Measurements from ENCODE around the gene RPS15A. TPM values are rescaled to one million over a fixed set of nuclear protein-coding genes. Genes with fewer than 3 reads are reported as not detected.

Gene RPS15A
- total RNA-seq, 1 experiment from 2014 or later: 1,977 TPM

- intact Hi-C loops (cut with micrococcal nuclease; ENCODE audit: unreplicated experiment): loop anchor here (5.0 kb wide), 3 partner anchors 163 to 263 kb away; partner anchors contain the start of genes COQ7 and TMC7
- Histone ChIP-seq H3K9me3 (ENCODE audit: insufficient read depth, low read depth) (no peaks in the 10 kb centered on the region), H3K4me2 (0 out of 2 replicates have a peak overlapping the region, but pooled peaks have one; percentile 3), H4K20me1 (ENCODE audit: insufficient read depth) (peaks cover 16% of the 10 kb centered on the region), H2AFZ (no peak overlapping the region), H3K27ac (peak overlapping the region; percentile 55), H3K36me3 (ENCODE audit: low read depth) (peaks cover 11% of the 10 kb centered on the region; the same call in 1 of the 2 replicates), H3F3A (ENCODE audit: insufficient read depth, low read depth) (peaks cover 38% of the 10 kb centered on the region), H3K79me2 (ENCODE audit: low read depth) (peaks cover 25% of the 10 kb centered on the region), H3K4me1 (replicated peaks; ENCODE audit: insufficient read depth) (peaks cover 36% of the 10 kb centered on the region), H3K9me2 (ENCODE audit: insufficient read depth) (no peaks in the 10 kb centered on the region), H3K27me3 (ENCODE audit: insufficient read depth, low read depth) (no peaks in the 10 kb centered on the region), H3K4me3 (no peak overlapping the region)
- CTCF ChIA-PET: interaction anchor here (0.5 to 0.7 kb wide), 7 partner anchors 14 to 704 kb away, joined by 3 to 8 read pairs (median 4); partner anchors contain the start of gene TMC7
- BruUV-seq (replicated peaks): no TSS peak
- POLR2A ChIA-PET (ENCODE audit: unreplicated experiment): interaction anchor here (0.5 to 1.2 kb wide), 5 partner anchors 14 to 624 kb away, joined by 3 to 8 read pairs (median 3); partner anchors contain the start of gene RPS15A
- TF ChIP-seq CTCF (conservative IDR thresholded peaks at IDR 0.05) (no peak), EZH2 (IDR thresholded peaks at IDR 0.05; ENCODE audit: low read depth) (no peak)
- DNase-seq: no peak
Observed at GRCh38 chr16:18803569-18804462, 13.7 kb upstream of the RPS15A start.

GRCh38 chr16:18802767-18803343, 12.7 kb upstream of the RPS15A start:
- Histone ChIP-seq H3K27ac (peak overlapping the region; percentile 17; the same call in 1 of the 2 replicates), H3K4me3 (no peak overlapping the region), H3K4me1 (replicated peaks; ENCODE audit: insufficient read depth) (peaks cover 45% of the 10 kb centered on the region)

More at GRCh38 chr16:18802767-18803343, 12.7 kb upstream of the RPS15A start:
- H2AFZ ChIP-seq: no peak overlapping the region
- H4K20me1 ChIP-seq (ENCODE audit: insufficient read depth): peaks cover 25% of the 10 kb centered on the region
- peaks cover 38% of the 10 kb centered on the region for H3F3A ChIP-seq (ENCODE audit: insufficient read depth, low read depth)
- H3K4me2 ChIP-seq: no peak overlapping the region; the same call in 1 of the 2 replicates
- POLR2A ChIA-PET (ENCODE audit: unreplicated experiment): interaction anchor here (0.6 kb wide), 1 partner anchor 15 kb away, joined by 7 read pairs; no protein-coding TSS in a partner anchor
- H3K9me2 ChIP-seq (ENCODE audit: insufficient read depth): no peaks in the 10 kb centered on the region
- peaks cover 35% of the 10 kb centered on the region for H3K79me2 ChIP-seq (ENCODE audit: low read depth)
- H3K36me3 ChIP-seq (ENCODE audit: low read depth): peaks cover 11% of the 10 kb centered on the region; the same call in 1 of the 2 replicates
- H3K9me3 ChIP-seq (ENCODE audit: insufficient read depth, low read depth): no peaks in the 10 kb centered on the region
- intact Hi-C loops (cut with micrococcal nuclease; ENCODE audit: unreplicated experiment): loop anchor here (5.0 kb wide), 3 partner anchors 164 to 264 kb away; partner anchors contain the start of genes COQ7 and TMC7
- BruUV-seq (replicated peaks): no TSS peak
- CTCF ChIA-PET: interaction anchor here (0.6 to 0.7 kb wide), 4 partner anchors 15 to 705 kb away, joined by 3 to 6 read pairs (median 4); no protein-coding TSS in a partner anchor
- DNase-seq: no peak
- TF ChIP-seq EZH2 (IDR thresholded peaks at IDR 0.05; ENCODE audit: low read depth) (no peak), CTCF (conservative IDR thresholded peaks at IDR 0.05) (no peak)
- no peaks in the 10 kb centered on the region for H3K27me3 ChIP-seq (ENCODE audit: insufficient read depth, low read depth)

Data from PC-9 (cell line).